ENCODE measurements around the gene CYP27C1. TPM values are rescaled to one million over a fixed set of nuclear protein-coding genes. Genes with fewer than 3 reads are reported as not detected.
A peak's percentile ranks its signal among the peaks of the same experiment; 100 is the strongest.

CYP27C1 gene
- total and polyA plus RNA-seq, 2 donors from 2014 or later = 0.35 TPM; not detected in 1

GRCh38 chr2:127219171-127220070 is 678 bp downstream of the CYP27C1 start:
- intact Hi-C loops (cut with DNase I) = no loop called here
- Histone ChIP-seq H3K27me3 (ENCODE audit: control insufficient read depth, insufficient read depth, low read length) (no peaks in the 10 kb centered on the region), H3K4me1 (ENCODE audit: control insufficient read depth in 2 of 3, insufficient read depth in 2 of 3, low read depth in 1 of 3, low read length in 3 of 3) (peaks cover 0 to 7% (median 0%) of the 10 kb centered on the region in 3 donors), H3K4me3 (ENCODE audit: low read length in 3 of 3) (peak overlapping the region; percentile 19 to 53 (median 20)), H3K27ac (ENCODE audit: low read depth in 2 of 2, low read length in 2 of 2) (no peak overlapping the region), H3K9ac (ENCODE audit: low read length in 3 of 3) (peak overlapping the region in 1 of 3 donors; percentile 15), H3K36me3 (ENCODE audit: control insufficient read depth in 2 of 3, insufficient read depth in 3 of 3, low read length in 3 of 3) (no peaks in the 10 kb centered on the region), H3K9me3 (ENCODE audit: control insufficient read depth in 2 of 3, insufficient read depth in 1 of 3, low read length in 3 of 3) (no peaks in the 10 kb centered on the region)
- FAIRE-seq (no peak), DNase-seq (peak; percentile 78 to 89 (median 85))
- TF ChIP-seq CTCF (IDR thresholded peaks at IDR 0.05; ENCODE audit: borderline replicate concordance, extremely low read depth, insufficient read depth) = no peak

GRCh38 chr2:127218812-127219170 is 1.3 kb downstream of the CYP27C1 start:
- H3K9me3 ChIP-seq (ENCODE audit: control insufficient read depth in 2 of 3, insufficient read depth in 1 of 3, low read length in 3 of 3) = no peaks in the 10 kb centered on the region
- no peaks in the 10 kb centered on the region for H3K27me3 ChIP-seq (ENCODE audit: control insufficient read depth, insufficient read depth, low read length)
- peak overlapping the region in 1 of 3 donors; percentile 15 for H3K9ac ChIP-seq (ENCODE audit: low read length in 3 of 3)
- peak overlapping the region; percentile 19 to 53 (median 20) for H3K4me3 ChIP-seq (ENCODE audit: low read length in 3 of 3)
- H3K27ac ChIP-seq (ENCODE audit: low read depth in 2 of 2, low read length in 2 of 2) = no peak overlapping the region
- TF ChIP-seq CTCF (IDR thresholded peaks at IDR 0.05; ENCODE audit: borderline replicate concordance, extremely low read depth, insufficient read depth) = no peak
- FAIRE-seq (no peak), DNase-seq (peak in 1 of 5 donors; percentile 74)
- intact Hi-C loops (cut with DNase I) = no loop called here
- H3K36me3 ChIP-seq (ENCODE audit: control insufficient read depth in 2 of 3, insufficient read depth in 3 of 3, low read length in 3 of 3) = no peaks in the 10 kb centered on the region
- peaks cover 0 to 7% (median 0%) of the 10 kb centered on the region in 3 donors for H3K4me1 ChIP-seq (ENCODE audit: control insufficient read depth in 2 of 3, insufficient read depth in 2 of 3, low read depth in 1 of 3, low read length in 3 of 3)

GRCh38 chr2:127217470-127218325 is 2.4 kb downstream of the CYP27C1 start:
- FAIRE-seq = no peak
- peaks cover 0 to 7% (median 0%) of the 10 kb centered on the region in 3 donors for H3K4me1 ChIP-seq (ENCODE audit: control insufficient read depth in 2 of 3, insufficient read depth in 2 of 3, low read depth in 1 of 3, low read length in 3 of 3)
- H3K4me3 ChIP-seq (ENCODE audit: low read length in 3 of 3) = no peak overlapping the region
- H3K27ac ChIP-seq (ENCODE audit: low read depth in 2 of 2, low read length in 2 of 2) = no peak overlapping the region
- H3K9me3 ChIP-seq (ENCODE audit: control insufficient read depth in 2 of 3, insufficient read depth in 1 of 3, low read length in 3 of 3) = no peaks in the 10 kb centered on the region
- H3K36me3 ChIP-seq (ENCODE audit: control insufficient read depth in 2 of 3, insufficient read depth in 3 of 3, low read length in 3 of 3) = no peaks in the 10 kb centered on the region
- intact Hi-C loops (cut with DNase I) = no loop called here
- H3K27me3 ChIP-seq (ENCODE audit: control insufficient read depth, insufficient read depth, low read length) = no peaks in the 10 kb centered on the region
- DNase-seq = peak in 1 of 5 donors; percentile 85
- no peak for TF ChIP-seq CTCF (IDR thresholded peaks at IDR 0.05; ENCODE audit: borderline replicate concordance, extremely low read depth, insufficient read depth)
- H3K9ac ChIP-seq (ENCODE audit: low read length in 3 of 3) = no peak overlapping the region

Data from kidney (tissue), 14 donors.